ENCODE data around the gene PDE4D.

DNA sequence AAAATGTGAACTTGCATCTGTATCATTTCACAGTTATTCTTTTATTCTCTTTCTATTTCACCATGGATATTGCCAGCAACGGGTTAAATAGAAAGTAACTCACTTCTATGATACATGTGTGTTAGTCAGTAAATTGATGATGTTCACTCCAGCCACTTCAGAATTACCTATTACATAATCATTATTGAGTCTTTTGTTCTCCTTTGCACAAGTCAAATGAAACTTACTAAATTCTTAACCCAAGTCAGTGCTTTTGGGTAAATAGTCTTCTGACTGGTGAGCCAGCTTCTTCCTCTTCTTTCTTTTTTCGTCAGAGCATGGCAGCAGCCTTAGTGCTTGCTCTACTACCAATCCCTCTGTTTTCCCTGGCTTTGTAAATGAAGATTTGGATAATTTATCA is 966.3 kb downstream of the PDE4D start:
- TF ChIP-seq, protein P1, sequence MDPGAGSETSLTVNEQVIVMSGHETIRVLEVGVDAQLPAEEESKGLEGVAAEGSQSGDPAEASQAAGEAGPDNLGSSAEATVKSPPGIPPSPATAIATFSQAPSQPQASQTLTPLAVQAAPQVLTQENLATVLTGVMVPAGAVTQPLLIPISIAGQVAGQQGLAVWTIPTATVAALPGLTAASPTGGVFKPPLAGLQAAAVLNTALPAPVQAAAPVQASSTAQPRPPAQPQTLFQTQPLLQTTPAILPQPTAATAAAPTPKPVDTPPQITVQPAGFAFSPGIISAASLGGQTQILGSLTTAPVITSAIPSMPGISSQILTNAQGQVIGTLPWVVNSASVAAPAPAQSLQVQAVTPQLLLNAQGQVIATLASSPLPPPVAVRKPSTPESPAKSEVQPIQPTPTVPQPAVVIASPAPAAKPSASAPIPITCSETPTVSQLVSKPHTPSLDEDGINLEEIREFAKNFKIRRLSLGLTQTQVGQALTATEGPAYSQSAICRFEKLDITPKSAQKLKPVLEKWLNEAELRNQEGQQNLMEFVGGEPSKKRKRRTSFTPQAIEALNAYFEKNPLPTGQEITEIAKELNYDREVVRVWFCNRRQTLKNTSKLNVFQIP (CRISPR knock-in tag; IDR thresholded peaks at IDR 0.05; ENCODE audit: borderline replicate concordance, low read depth): no peak
- TF ChIP-seq ARNTL (CRISPR knock-in tag; IDR thresholded peaks at IDR 0.05; ENCODE audit: borderline replicate concordance, low read depth): no peak

All from SK-N-SH treated with all-trans-retinoic acid at 6 μM for 48 hours (cell line).